ENCODE data around the gene SCP2.
"Not testable (repeated sequence)": the region's sequence is repeated elsewhere in the genome, so short reads cannot be mapped to it uniquely, and the experiment has no call there.

The SCP2 gene

DNA sequence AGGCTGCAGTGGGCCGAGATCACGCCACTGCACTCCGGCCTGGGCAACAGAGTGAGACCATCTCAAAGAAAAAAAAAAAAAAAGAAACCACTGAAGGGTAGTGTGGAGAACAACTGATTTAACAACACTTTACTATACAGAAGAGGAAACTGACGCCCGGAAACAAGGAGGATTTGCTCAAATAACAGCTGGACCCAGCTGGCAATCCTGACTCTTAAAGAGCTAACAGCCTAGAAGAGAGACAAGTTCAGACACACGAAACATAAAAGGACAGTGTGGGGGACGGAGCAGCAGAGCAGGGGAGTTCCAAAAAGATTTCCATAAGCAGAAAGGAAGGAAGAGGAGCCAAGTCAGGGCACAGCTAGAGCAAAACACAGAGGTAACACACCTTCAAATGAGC, 9.9 kb upstream of the SCP2 start:
- no peak for DNase-seq

DNA sequence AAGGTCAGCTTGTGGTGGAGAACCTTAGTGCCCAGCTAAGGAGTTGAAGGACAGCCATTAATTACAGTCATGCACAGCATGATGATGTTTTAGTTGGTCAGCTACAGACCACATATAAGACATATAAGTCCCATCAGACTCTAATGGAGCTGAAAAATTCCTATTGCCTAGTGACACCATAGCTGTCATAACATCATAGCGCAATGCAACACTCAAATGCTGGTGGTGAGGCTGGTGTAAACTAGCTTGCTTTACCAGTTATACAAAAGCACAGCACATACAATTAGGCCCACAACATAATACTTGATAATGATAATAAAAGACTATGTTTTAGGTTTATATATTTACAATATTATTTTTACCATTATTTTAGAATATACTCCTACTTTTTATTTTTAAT, 9.5 kb upstream of the SCP2 start:
- DNase-seq = no peak

DNA sequence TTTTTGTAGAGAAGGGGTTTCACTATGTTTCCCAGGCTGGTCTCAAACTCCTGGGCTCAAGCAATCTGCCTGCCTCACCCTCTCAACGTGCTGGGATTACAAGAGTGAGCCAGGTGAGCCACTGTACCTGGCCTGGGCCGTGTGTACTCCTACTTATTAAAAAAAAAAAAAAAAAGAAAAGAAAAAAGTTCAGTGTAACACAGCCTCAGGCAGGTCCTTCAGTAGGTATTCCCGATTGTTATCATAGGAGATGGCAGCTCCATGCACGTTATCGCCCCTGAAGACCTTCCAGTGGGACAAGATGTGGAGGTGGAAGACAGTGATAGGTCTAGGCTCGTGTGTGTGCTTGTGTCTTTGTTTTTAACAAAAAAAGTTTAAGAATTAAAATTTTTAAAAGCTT, 8.9 kb upstream of the SCP2 start:
- no peak for DNase-seq

DNA sequence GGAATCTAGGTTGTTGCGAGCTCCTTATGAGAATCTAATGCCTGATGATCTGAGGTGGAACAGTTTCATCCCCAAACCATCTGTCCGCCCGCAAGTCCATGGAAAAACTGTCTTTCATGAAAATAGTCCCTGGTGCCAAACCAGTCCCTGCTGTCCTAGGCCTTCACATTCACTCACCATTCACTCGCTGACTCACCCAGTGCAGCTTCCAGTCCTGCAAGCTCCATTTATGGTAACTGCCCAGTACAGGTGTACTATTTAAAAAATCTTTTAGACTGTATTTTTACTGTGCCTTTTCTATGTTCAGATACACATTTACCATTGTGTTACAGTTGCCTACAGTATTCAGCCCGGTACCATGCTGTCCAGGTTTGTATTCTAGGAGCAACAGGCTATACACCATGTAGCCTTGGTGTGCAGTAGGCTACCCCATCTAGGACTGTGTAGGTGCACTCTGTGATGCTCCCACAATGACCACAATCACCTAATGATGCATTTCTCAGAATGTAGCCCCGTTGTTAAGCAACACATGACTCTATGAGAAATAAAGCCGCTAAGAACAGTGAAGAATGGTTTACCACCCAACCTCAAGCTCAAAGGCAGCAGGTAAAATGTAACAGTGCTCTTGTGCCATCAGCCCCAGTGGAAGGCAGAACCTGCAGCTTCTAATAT, 7.9 kb upstream of the SCP2 start:
- DNase-seq = peak; percentile 17

DNA sequence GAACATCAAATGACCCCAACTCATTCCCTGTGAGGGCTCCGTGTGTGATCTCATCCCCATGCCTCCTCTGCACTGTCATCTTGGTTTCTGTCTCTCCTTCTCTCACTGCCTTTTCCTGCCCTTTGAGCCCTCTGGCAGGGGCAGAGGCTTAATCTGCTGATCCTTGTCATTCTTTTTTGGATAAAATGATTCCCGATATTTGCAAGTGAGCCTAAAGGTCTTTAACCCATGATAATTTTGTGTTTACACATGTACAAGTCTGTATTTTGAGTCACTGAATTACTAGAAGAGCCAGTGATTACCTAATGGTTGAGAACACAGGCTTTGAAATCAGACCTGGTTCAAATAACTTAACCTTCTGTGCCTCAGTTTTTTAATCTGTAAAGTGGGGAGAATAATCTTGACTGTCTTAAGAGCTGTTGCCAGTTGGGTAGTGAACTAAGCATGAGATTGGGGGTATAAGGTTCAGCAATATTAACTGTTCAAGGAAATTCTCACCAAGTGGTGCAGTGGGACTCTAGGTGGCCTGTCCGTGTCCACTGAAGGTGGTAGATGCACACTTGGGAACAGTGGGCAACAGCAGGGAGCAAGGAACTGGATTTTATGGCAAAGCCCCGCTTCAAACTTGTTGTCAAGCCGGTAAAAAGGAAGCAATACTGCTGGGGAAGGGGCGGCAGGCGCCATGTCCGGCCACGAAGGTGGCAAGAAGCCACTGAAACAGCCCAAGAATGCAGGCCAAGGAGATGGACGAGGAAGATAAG, 7.2 kb upstream of the SCP2 start:
- no peak for DNase-seq

DNA sequence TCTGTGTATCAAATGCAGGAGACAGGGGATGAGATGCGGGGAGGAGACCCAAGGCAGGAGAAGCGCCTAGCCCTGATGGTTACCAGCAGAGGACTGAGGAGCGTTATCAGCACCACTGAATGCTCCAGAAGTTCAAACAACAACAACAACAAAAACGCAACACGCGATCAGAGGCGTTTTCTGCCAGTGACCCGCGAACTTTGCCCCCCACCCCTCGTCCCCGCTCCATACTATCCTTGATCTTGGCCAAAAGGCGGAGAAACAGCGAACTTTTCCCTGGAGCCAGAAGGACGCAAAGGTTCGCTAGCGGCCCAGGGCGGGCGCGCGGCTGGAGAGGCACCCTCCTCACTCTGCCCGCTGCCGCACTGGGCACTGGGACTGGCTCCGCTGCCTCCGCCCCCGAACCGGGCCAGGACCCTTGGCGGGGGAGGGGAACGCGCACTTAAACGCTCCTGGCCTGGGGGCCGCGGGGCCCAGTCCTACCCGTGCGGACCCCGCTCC, 6.2 kb upstream of the SCP2 start:
- no peak for DNase-seq

DNA sequence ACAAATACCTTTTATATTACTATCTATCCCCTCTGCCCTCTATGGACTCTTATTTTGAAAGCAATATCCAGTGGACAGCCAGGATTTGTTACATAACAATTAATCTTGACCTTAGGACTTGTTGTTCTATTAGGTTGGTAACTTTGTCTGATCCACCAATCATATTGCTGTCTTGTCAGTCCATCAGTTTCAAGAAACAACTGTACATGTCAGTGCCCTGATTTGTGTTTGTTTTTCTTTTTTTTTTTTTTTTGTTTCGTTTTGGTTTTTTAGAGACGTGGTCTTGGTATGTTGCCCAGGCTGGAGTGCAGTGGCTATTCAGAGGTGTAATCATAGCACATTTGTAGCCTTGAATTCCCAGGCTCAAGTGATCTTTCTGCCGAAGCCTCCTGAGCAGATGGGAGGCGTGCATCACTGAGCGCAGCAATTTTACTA, 1.5 kb upstream of the SCP2 start:
- DNase-seq = no peak

DNA sequence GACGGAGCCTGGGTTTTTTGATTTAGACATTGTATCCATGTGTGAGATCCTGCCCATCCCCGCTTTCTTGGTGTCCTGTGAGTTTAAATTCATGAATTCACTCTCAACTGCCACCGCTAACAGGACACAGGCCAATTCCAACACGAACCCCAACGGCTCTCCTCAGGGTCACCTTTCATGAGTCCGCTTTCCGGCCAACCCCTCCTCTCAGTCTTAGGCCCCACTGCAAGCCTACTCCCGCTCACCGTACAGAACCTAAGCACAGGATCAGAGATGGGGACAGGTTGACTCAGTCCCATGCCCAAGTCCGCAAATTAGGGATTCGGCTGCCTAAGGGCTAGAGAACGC, 238 bp upstream of the SCP2 start:
- no peak for DNase-seq

DNA sequence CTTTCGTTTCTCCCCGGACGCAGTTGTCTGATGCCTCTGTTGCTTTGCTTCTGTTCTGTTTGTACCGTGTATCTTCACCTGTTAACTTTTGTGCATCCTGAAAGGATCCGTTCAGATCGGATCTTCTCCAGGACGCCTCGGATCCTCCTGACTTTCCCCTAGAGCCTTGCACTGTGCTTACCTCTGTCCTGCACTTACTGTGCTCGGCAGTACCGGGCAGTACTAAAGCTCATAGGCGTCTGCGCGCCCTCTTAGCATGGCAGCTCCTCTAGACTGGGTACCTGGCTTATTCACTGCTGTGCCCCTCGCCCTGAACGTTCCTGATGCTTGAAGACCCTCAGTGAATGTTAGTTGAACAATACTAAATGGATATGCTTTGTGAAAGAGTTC, 934 bp downstream of the SCP2 start:
- no peak for DNase-seq

DNA sequence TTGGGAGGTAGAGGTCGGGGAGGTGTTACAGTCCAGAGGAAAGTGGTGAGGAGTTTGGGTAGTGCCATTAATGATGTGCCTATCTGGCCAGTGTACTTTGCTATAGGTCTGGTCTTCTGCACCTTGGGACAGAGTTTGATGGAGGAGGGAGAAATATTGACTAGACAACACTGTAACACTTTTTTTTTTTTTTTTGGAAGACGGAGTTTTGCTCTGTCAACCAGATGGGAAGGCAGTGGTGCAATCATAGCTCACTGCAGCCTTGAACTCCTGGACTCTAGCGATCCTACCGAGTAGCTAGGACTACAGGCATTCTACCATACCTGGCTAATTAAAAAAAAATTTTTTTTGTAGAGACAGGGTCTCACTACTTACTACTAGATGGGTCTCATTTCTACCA, 1.9 kb downstream of the SCP2 start:
- DNase-seq = no peak

DNA sequence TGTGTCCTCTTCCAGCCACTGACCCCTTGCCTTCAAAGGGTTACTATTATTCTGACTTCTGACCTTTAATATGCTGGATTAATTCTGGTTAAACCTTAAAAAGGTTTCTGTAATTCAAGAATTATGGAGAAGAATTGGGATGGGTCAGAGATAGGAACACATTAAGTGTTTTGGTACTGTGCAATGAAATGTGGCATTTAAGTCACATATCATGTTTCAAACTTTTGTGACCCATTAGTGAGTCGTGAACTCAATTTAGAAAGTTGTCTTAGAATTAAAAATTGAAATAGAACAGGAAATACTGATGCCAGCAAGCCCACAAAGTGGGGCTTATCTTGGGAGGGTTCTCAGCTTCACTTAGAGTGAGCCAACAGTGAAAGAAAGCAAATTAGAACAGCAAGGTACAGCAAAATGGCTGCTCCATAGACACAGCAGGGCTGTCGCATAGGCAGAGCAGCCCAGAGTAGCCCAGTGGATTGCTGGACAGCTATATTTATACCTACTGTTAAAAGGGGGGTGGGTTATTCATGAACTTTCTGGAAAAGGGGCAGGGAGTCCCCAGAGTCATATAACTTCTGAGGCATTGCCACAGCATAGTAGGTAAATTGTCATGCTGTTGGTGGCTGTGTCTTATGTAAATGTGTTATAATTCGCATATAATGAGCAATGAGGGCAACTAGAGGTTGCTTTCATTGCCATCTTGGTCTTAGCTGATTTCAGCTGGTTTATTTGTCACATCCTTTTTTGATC, 10.5 kb downstream of the SCP2 start:
- DNase-seq = no peak

DNA sequence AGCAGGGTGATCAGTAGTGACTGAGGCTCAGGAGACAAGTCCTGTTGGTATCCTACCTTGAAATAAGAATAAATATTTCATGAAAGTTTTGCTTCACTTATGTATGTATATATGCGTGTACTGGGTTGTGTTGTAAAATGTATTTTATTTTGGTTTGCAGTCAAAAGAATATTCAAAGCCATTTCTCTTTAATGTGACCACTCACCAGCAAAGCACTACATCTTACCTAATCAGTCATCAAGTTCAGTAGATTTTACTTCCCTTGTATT, 11.0 kb downstream of the SCP2 start:
- DNase-seq = no peak

DNA sequence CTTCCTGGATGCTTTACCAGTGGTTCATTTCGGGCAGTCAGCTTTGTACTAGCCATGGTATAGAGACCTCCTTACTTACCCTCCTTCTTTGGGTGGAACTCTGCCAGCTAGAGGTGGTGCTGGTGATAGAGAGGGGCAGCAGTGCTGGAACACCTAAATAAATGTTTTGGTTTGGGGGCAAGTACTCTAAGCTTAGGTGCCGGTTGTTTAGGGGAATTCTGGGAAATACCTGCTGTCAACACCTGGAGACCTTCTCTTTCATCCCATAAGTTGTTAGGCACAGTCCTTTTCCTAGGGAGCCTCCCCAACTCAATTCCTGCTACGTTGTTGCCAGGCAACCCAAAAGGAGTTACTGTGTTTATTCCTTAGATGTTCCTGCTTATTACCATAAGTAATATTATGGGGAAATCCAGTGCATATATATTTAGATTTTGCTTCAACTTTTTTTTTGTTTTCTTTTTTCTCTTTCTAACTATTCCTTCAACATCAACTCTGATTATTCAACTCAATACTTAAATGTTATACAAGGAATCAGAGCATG, 16.9 kb downstream of the SCP2 start:
- DNase-seq = no peak

DNA sequence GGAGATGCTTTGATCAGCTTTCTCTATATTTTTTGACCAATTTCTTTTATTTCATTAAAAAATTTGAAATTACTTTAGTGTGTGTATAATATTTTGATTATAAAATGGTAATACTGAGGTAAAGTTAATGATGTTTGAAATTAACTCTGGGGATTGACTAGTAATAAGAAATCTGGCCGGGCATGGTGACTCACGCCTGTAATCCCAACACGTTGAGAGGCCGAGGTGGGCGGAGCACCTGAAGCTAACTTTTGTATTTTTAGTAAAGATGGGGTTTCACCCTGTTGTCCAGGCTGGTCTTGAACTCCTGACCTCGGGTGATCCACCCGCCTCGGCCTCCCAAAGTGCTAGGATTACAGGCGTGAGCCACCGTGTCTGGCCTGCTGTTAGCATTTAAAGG, 17.5 kb downstream of the SCP2 start:
- DNase-seq = no peak

DNA sequence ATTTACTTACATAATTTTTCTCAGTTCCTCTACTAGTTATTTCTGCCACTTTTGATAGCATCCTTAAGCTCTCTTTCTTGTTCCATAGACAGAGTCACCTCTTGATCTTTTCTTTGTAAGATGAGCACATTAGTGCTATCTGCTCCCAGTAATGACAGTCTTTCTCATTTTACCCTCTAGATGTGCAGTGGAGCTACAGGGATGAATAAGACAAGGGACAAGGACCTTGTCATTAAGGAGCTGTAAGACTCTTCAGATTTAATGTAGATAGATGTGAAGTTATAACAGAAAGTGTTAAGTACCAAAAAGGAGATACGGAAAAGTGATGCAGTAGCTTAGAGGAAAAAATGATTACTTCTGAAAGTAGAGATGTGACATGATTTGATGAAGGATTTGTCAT, 20.4 kb downstream of the SCP2 start:
- no peak for DNase-seq

DNA sequence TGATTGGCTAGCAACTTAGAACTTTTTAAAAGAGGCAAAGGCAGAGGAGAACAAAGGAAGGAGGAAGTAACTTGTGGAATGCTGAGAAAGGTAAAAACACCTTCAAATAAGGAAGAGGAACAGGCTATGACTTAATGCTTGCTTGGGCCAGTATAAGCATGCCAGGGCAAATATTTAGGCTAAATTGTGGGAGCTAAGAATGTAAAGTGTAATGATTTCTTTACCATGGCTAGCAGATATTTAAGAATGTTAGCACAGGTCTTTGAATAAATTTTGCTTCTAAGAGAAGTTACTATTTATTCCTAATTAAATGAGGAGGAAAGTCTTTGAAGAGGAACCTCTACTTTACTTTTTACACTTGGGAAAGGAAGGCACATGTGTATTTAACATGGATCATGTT, 22.5 kb downstream of the SCP2 start:
- DNase-seq = not testable (repeated sequence)

DNA sequence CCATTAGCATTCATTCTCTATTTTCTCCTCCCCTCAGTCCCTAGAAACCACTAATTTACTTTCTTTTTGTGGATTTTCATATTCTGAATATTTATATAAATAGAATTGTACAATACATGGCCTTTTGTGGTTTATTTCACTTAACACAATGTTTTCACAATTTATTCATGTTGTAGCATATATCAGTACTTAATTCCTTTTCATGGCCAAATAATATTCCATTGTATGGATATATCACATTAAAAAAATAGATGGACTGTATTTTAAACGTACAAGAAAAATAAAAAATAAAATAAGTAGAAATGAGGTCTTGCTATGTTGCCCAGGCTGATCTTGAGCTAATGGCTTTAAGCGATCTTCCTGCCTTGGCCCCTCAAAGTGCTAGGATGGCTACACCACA, 25.0 kb downstream of the SCP2 start:
- DNase-seq = no peak

DNA sequence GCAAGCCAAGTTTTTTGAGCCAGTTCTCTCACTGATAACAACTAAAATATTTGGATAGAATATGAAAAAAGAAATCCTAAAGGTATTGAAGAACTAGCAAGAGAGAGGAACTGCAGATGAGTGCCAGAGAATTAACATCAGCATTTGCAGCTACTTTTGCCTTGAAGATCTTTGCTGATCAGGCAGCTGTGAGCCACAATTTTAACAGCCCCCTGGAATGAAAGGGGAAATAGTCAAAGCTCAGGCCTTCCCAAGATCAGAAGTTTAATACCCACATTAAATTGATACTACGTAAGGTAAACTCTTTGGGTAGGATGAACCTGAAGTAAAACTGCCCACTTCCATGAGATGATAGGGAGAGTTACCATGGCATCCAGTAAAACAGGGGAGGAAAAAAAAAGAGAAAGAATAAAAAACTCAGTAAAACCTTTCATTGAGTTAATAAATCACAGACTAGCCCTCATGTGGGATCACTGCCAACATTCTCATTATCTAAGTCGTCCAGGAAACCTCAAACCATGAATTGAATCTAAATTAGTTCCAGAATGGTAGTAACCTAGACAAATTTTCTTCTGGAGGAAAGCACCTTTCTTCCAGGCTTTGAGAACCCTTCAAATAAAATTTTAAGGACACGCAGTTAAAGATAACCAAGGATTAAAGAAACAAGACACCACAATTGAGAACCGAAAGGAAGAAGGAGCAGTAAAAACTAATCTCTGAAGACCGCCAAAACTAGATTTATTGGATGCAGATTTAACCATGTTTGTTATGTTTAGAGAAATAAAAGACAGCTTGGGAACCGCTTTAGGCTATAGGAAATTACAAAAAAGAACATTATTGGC, 28.3 kb downstream of the SCP2 start:
- no peak for DNase-seq

DNA sequence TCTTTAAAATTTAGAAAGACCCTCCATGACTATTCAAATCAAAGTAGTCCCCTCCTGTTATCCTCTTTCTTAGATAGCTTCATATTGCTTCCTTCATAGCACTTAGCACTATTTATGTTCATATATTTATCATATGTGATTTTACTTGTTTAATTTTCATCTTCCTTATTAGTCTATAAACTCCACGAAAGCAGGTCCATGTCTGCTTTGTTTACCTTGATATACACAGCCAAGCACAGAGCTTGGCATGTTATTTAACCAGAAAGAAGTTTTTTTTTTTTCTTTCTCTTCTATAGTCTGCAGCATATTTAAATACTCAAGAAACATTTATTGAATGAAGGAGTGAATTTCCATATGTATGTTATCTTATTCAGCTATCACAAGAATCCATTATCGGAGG, 36.0 kb downstream of the SCP2 start:
- no peak for DNase-seq

DNA sequence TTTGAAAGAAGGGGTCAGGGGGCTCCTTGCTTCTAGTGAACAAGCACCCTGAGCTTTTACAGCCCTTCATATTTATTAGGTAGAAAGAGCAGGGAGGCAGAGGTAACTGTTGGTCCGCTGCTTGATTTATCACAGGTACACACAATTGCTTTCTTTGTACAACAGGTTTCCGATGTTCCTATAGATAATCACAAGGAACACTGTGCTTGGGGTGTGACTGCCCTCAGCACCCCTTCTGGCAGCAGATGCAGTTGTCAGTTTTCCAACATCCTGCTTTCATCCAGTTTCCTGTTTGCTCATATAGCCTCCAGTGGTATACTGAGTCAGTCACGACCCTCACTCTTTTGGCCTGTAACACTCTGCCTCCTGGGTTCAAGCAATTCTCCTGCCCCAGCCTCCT, 40.6 kb downstream of the SCP2 start:
- no peak for DNase-seq

DNA sequence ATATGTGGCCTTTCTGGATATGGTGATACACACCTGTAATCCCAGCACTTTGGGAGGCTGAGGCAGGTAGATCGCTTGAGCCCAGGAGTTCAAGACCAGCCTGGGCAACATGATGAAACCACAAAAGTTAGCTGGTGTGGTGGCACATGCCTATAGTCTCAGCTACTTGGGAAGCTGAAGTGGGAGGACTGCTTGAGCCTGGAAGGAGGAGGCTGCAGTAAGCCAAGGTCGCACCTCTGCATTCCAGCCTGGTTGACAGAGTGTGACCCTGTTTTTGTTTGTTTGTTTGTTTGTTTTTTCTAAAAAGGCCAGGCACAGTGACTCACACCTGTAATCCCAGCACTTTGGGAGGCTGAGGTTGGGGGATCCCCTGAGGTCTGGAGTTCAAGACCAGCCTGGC, 42.2 kb downstream of the SCP2 start:
- not testable (repeated sequence) for DNase-seq

DNA sequence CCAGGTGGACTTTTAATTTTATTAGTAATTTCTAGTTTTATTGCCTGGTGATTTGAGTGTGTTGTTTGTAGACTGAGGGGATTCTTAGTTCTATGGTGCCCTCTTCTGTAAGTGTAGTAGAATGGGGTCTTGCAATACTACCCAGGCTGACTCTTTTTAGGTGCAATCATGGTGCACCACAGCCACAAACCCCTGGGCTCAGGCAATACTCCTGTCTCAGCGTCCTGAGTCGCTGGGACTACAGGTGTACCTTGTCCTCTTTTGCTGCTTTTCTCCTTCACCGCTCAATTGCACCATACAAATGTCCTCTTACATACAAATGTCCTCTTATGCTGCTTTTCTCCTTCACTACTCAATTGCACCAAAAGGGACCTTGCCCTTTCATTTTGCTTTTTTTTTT, 43.1 kb downstream of the SCP2 start:
- DNase-seq = no peak

DNA sequence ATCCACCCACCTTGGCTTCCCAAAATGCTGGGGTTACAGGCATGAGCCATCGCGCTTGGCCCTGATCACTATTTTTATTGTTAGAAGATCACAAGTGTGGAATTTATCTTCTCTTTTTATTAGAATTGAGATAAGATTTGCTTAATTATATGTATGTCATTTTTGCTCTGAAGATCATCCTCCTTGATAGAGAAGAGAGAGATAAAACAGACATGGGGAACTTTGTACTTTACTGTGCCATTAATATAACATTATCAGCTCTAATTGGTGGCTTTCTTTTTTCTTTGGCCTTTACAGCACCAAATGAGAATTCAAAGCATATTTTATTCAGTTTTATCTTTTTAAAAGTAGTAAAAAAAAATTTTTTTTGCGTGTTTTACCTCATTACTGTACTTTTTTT, 46.8 kb downstream of the SCP2 start:
- no peak for DNase-seq

Measured in CD4-positive, alpha-beta T cell treated with Interleukin-4 for 4 hours (primary cell).